ENCODE results near the gene ME3.

DNA sequence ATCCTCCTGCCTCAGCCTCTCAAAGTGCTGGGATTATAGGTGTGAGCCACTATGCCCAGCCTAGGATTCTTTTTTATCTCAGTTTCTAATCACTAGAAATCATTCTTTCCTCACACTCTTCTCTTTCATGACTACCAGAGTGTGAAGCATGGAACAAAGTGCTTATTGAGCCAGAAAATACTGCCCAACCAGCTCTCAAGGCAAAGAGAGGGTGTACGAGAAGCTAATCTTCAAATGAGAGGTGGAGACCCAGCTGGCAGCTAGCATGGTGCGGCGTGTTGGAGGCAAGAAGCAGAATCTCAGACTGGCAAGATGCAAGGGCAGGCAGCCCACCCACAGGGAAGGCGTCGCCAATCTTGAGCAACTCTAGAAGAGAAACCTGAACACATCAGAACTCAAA lies 41.1 kb upstream of the ME3 start:
- TF ChIP-seq, protein P1, sequence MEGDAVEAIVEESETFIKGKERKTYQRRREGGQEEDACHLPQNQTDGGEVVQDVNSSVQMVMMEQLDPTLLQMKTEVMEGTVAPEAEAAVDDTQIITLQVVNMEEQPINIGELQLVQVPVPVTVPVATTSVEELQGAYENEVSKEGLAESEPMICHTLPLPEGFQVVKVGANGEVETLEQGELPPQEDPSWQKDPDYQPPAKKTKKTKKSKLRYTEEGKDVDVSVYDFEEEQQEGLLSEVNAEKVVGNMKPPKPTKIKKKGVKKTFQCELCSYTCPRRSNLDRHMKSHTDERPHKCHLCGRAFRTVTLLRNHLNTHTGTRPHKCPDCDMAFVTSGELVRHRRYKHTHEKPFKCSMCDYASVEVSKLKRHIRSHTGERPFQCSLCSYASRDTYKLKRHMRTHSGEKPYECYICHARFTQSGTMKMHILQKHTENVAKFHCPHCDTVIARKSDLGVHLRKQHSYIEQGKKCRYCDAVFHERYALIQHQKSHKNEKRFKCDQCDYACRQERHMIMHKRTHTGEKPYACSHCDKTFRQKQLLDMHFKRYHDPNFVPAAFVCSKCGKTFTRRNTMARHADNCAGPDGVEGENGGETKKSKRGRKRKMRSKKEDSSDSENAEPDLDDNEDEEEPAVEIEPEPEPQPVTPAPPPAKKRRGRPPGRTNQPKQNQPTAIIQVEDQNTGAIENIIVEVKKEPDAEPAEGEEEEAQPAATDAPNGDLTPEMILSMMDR (IDR thresholded peaks at IDR 0.05): no peak
- TF ChIP-seq POLR2A (IDR thresholded peaks at IDR 0.05) (no peak), EP300 (IDR thresholded peaks at IDR 0.05) (no peak)
